GM12878 (cell line): Measurements from ENCODE around the gene TARDBP. TPM values are rescaled to one million over a fixed set of nuclear protein-coding genes. Genes with fewer than 3 reads are reported as not detected.
A peak's percentile ranks its signal among the peaks of the same experiment; 100 is the strongest.

ENCODE experiments used
- ATF7 ChIP-seq: fragments of 450-650 bp; IDR thresholded peaks from 2 replicates; pipeline ENCODE4 v1.6.1; 2016; ENCODE audit warnings: low read depth, mild to moderate bottlenecking
- BACH1 ChIP-seq: fragments of 450-650 bp; IDR thresholded peaks from 2 replicates; pipeline ENCODE4 v1.6.1; 2017; ENCODE audit warnings: mild to moderate bottlenecking, borderline replicate concordance
- CREB1 ChIP-seq: IDR thresholded peaks from 2 replicates; pipeline ENCODE4 v1.6.1; 2012; ENCODE audit warnings: low read depth, mild to moderate bottlenecking, inconsistent platforms
- CTCF ChIP-seq, 3 experiments: IDR thresholded peaks in 2 of 3; conservative IDR thresholded peaks in 1 of 3; 2 replicates each; pipeline ENCODE4 v1.5.1; 2011; ENCODE audit warnings: low read depth in 3 of 3, low read length in 3 of 3, mild to moderate bottlenecking in 3 of 3, control low read depth in 2 of 3, moderate library complexity in 2 of 3, inconsistent platforms in 1 of 3, mixed read lengths in 1 of 3; ENCODE audit not compliant: control insufficient read depth in 2 of 3, insufficient read depth in 1 of 3; ENCODE audit errors: extremely low read depth in 1 of 3
- E2F8 ChIP-seq: fragments of 450-650 bp; IDR thresholded peaks from 2 replicates; pipeline ENCODE4 v1.6.1; 2018; ENCODE audit warnings: mild to moderate bottlenecking, low read depth, moderate library complexity; ENCODE audit not compliant: partially characterized antibody
- FOXM1 ChIP-seq: IDR thresholded peaks from 2 replicates; pipeline ENCODE4 v1.6.1; 2012; ENCODE audit warnings: low read depth, mild to moderate bottlenecking, inconsistent platforms, low read length, moderate library complexity
- IRF3 ChIP-seq: fragments of 450-650 bp; IDR thresholded peaks from 2 replicates; pipeline ENCODE4 v1.6.1; 2014; ENCODE audit warnings: mild to moderate bottlenecking
- IRF4 ChIP-seq: IDR thresholded peaks from 2 replicates; pipeline ENCODE4 v1.6.1; 2011; ENCODE audit warnings: low read depth, low read length
- KDM1A ChIP-seq: fragments of 200-600 bp; sonication (generic); IDR thresholded peaks from 2 replicates; pipeline ENCODE4 v1.6.1; 2016; ENCODE audit warnings: borderline replicate concordance
- MAX ChIP-seq: IDR thresholded peaks from 2 replicates; pipeline ENCODE4 v1.6.1; 2012; ENCODE audit warnings: low read depth, low read length, improper control_type of control experiment
- MEF2A ChIP-seq: IDR thresholded peaks from 2 replicates; pipeline ENCODE4 v1.6.1; 2011; ENCODE audit warnings: low read depth, mild to moderate bottlenecking, low read length, moderate library complexity; ENCODE audit not compliant: insufficient read depth
- NFYA ChIP-seq: IDR thresholded peaks from 2 replicates; pipeline ENCODE4 v1.6.1; 2011; ENCODE audit warnings: low read depth, mild to moderate bottlenecking, low read length, improper control_type of control experiment, borderline replicate concordance
- POLR2AphosphoS5 ChIP-seq: IDR thresholded peaks from 2 replicates; pipeline ENCODE4 v1.6.1; 2011; ENCODE audit warnings: mild to moderate bottlenecking, low read length, inconsistent platforms
- REST ChIP-seq: IDR thresholded peaks from 2 replicates; pipeline ENCODE4 v1.6.1; 2012; ENCODE audit warnings: mild to moderate bottlenecking, low read depth, low read length
- SIX5 ChIP-seq: IDR thresholded peaks from 2 replicates; pipeline ENCODE4 v1.6.1; 2011; ENCODE audit warnings: mild to moderate bottlenecking, low read depth, low read length, moderate library complexity; ENCODE audit not compliant: severe bottlenecking
- SREBF1 ChIP-seq: IDR thresholded peaks from 2 replicates; pipeline ENCODE4 v1.6.1; 2012; ENCODE audit warnings: mild to moderate bottlenecking, low read length
- SUZ12 ChIP-seq: fragments of 200-600 bp; sonication (generic); IDR thresholded peaks from one replicate; pipeline ENCODE4 v1.6.1; 2018; ENCODE audit warnings: antibody characterized with exemption, mild to moderate bottlenecking; ENCODE audit not compliant: unreplicated experiment
- TCF7 ChIP-seq: IDR thresholded peaks from 2 replicates; pipeline ENCODE4 v1.6.1; 2014; ENCODE audit warnings: antibody characterized with exemption, borderline replicate concordance
- ZZZ3 ChIP-seq: IDR thresholded peaks from 2 replicates; pipeline ENCODE4 v1.6.1; 2011; ENCODE audit warnings: low read depth; ENCODE audit not compliant: control insufficient read depth, insufficient read length
- polyA plus RNA-seq, 11 experiments: library from polyadenylated mRNA; depleted of rRNA in 4 of 11; unstranded in 6 of 11; stranded (reverse) in 5 of 11; fragments of >200 nt; fragmentation: Nextera tagmentation in 4 of 11; fragmentation: Illumina TruSeq in 1 of 11; extraction: Ambion mirVana in 4 of 11; extraction: Trizol in 1 of 11; gene quantifications; 1 replicate in 1 of 11; 2 replicates in 10 of 11; pipeline versions ENCODE4 v1.2.1 to v1.2.3, GENCODE V29; 2011 to 2016; ENCODE audit warnings: inconsistent platforms in 2 of 11, missing spikeins in 2 of 11, low read depth in 1 of 11
- total RNA-seq, 4 experiments: library from RNA; depleted of rRNA in 3 of 4; stranded (reverse); fragments of >200 nt in 3 of 4; fragmentation: Illumina TruSeq in 1 of 4; extraction: Trizol in 1 of 4; gene quantifications; 2 replicates each; pipeline versions ENCODE4 v1.2.1 to v1.2.3, GENCODE V29; 2013 to 2021

The TARDBP gene
- total and polyA plus RNA-seq, 10 of the 15 experiments (the other 5 are each of a cell fraction or from before 2014, with no cell fraction given), result 55.6 to 318 (median 192) TPM

- TF ChIP-seq CTCF (IDR thresholded peaks at IDR 0.05 in 2 of 3, conservative IDR thresholded peaks at IDR 0.05 in 1 of 3; ENCODE audit: control insufficient read depth in 2 of 3, extremely low read depth in 1 of 3, insufficient read depth in 1 of 3, low read depth in 3 of 3, low read length in 3 of 3), result peak; percentile 43 to 53 (median 44); a peak in 5 of 6 replicates
- no peak for TF ChIP-seq NFYA
- no peak for TF ChIP-seq TCF7
- no peak for TF ChIP-seq POLR2AphosphoS5
- no peak for TF ChIP-seq ATF7
- TF ChIP-seq IRF3, result no peak
- peak; percentile 67; the same call in 1 of the 2 replicates for TF ChIP-seq MEF2A
- no peak for TF ChIP-seq REST
- TF ChIP-seq FOXM1, result no peak
- TF ChIP-seq KDM1A, result no peak
- TF ChIP-seq BACH1, result no peak
- no peak for TF ChIP-seq SREBF1
- TF ChIP-seq MAX, result no peak
- TF ChIP-seq SIX5, result no peak
- TF ChIP-seq SUZ12, result no peak
- peak; percentile 45; the same call in 1 of the 2 replicates for TF ChIP-seq IRF4
- TF ChIP-seq ZZZ3, result no peak
- TF ChIP-seq E2F8, result no peak
- 0 out of 2 replicates have a peak, but pooled peaks have one; percentile 9 for TF ChIP-seq CREB1
Measured at GRCh38 chr1:11072216-11072917, 59.9 kb downstream of the TARDBP start (continued).
